Stimulated activated CD8-positive, alpha-beta memory T cell treated with anti-CD3 and anti-CD28 coated beads, Interleukin-12 subunit alpha, Interleukin-12 subunit beta, amount 100 ng/mL, for 1 hour (primary cell): ENCODE measurements around the gene TMEM106C.
"Not testable (repeated sequence)": the region's sequence is repeated elsewhere in the genome, so short reads cannot be mapped to it uniquely, and the experiment has no call there.

Experiments used
- DNase-seq: peaks from one replicate; pipeline ENCODE4 v3.0.0-alpha.2; 2020; ENCODE audit warnings: low read depth

The TMEM106C gene

DNA sequence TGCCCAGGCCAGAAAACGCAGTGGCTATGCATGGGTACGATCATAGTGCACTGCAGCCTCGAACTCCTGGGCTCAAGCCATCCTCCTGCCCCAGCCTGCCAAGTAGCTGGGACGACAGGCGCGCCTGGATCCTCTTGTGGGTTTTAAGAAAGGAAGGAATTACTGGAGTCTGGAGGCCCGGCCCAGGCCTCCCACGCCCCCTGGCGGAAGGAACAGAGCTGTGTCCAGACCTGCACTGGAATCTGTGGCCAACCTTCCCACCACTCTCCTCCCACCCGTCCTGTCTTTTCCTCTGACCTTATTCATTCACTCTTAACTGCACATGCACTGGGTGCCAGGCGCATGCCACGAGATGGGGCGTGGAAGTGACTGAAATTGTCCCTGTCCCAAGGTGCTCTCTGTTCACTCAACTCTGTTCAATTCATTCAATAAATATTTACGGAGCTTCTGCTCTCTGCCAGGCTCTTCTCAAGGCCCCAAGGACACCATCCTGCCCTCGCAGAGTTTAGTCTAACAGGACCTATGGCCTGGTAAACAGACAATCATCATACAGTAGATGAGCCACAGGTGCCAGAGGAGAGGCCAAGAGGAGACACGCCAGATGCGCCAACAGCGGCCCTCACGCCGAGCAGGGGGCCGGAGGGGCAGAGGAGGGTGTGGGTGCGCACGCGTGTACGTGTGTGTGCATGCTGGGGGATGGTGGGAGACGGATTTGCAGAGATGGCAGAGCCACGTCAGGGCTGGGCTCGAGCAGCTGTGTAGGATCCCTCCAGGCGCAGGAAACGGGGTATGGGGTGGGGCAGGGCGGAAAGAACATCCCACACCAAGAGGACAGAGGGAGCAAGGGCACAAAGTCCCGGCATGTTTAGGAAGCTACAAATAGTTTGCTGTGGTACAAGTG, 13.7 kb upstream of the TMEM106C start:
- no peak for DNase-seq

DNA sequence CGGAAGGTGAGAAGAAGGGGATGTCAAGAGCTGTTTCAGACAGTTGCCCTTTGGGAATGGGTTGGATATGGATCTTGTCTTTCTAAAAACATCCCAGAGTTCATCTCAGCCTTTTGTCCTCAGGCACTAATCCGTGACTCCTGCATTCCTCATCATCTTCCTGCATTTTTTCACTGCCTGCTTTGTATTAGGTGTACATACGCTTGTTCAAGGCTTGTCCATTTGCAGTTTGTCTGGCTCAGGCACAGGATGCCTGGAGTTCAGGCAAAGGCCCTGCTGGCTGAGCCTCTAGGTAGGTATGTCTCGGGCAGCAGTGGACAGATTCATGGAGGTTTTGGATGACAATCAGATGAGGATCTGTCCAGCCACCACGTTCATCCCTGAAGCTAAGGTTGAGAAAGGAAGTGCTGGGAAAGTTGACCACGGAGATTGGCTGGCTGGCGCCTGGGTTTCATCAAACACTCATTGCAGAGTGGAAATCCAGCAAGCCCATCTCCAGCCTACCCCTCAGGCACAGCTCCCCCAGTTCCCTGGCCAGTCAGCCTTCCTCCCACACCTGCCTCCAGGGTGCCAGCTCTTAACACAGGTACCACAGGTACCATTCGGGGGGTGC, 12.4 kb upstream of the TMEM106C start:
- DNase-seq = no peak

DNA sequence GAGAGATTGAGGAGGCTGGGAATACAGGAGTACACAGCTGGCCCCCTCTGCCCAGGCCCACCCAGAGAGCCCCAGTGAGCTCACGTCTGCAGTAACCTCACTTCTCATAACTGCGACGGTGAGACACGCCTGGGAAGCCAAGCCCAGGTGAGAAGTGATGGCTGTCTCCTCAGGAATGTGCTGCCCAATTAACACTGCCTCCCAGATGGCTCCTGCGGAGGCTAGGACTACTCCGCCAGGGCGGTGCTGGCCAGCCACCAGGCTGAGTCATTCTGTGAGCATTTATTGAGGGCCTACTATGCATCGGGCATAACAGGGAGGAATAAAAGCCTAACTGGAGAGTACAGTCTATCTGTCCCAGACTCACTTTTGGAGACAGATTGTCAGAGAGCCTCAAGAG, 9.3 kb upstream of the TMEM106C start:
- no peak for DNase-seq

DNA sequence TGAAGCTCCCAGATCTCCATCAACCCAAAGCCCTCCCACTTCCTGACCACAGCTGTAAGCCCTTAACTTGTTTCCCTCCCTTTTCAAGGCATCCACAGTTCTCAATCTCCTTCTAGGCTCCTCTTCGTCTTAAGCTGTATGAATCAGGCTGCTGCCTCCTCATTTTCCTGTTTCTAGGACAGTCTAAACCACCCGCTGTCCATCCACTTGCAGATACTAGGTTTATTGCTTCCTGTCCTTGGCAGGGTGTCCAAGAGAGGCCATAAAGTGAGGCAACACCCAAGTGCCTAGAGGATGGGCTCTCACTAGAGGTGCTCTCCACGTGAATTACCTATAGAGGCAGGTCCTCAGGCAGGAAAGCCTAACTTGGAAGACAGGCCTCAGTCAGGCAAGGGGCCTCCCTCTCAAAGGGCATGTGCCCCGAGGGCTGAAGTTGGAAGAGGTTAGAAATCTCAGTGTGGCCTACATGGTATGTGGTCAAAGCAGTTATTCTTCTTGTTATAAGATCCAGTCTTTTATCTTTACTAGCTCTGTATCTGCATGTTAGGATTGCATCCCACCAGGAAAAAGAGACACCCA, 8.8 kb upstream of the TMEM106C start:
- no peak for DNase-seq

DNA sequence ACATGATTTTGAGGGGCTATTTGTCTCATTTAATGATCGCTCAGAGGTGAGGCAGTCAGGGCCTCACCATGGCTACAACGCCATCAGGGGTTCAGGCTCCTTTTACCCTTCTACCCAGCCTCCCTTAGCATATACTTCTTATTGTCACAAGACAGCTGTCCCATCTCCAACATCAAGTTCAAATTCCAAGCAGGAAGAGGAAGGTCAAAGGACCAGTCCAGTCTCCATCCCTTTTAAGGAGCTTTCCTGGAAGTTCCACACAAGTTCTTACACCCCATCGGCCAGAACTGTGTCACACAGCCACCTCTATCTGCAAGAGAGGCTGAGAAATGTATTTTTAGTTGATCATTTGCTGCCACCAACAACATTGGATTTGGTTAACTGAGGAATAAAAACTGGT, 8.3 kb upstream of the TMEM106C start:
- no peak for DNase-seq

DNA sequence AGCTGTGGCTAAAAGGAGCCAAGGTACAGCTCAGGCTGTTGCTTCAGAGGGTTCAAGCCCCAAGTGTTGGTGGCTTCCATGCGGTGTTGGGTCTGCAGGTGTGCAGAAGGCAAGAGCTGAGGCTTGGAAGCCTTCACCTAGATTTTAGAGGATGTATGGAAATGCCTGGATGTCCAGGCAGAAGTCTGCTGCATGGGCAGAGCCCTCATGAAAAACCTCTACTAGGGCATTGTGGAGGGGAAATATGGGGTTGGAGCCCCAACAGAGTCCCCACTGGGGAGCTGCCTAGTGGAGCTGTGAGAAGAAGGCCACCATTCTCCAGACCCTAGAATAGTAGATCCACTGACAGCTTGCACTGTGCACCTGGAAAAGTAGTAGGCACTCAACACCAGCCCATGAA, 5.7 kb upstream of the TMEM106C start:
- DNase-seq = not testable (repeated sequence)

DNA sequence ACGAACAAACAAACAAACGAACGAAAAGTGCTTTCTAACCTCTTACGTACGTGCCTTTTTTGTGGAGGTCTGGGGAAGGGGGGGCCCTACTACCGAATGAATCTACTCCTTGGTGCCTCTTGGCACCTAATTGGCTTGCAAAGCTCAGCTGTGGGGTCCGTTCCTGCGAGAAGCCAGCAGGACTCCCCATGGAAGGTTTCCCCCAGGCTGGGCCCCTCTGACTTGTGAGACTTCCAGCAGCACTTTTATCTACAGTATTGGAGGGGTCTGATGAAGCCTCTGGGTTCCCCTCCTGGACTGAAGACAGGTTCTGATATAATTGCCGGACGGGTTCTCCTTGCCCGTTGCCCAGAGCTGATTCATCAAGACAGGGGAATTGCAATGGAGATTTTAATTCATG, 1.2 kb upstream of the TMEM106C start:
- no peak for DNase-seq

DNA sequence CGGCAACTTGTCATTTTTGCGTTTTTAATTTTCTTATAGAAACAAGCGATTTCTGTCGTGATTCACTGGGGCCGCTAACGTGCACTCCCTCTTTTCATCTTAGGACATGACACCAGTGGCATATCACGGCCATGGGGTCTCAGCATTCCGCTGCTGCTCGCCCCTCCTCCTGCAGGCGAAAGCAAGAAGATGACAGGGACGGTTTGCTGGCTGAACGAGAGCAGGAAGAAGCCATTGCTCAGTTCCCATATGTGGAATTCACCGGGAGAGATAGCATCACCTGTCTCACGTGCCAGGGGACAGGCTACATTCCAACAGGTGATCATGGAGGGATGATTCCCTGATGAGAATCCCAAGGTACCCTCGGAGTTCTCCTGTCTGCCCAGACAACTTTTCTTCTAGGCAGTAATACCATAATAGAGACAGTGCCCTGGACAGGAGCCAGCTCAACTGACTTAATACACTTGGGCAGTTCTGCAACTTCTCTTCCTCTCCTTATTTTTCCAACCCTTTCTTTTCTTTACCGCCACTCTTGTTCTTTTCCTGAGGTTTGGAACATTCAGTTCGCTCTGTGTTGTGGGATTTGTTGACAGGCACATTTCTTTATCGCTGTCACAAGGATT, 821 bp downstream of the TMEM106C start:
- no peak for DNase-seq

DNA sequence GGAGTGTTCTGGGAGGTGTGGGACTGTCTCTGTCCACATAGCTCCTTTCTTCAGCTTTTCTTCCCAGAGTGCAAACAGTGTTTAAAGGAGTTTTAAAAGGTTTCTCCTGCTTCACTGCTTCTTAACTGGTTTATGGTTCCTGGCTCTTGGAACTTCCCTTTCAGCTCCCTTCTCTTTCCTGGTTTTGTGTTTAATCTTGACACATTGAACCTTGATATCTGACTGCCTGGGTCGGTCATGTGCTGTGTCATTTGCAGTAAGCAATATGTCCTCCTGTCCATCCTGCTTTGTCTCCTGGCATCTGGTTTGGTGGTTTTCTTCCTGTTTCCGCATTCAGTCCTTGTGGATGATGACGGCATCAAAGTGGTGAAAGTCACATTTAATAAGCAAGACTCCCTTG, 2.2 kb downstream of the TMEM106C start:
- no peak for DNase-seq

DNA sequence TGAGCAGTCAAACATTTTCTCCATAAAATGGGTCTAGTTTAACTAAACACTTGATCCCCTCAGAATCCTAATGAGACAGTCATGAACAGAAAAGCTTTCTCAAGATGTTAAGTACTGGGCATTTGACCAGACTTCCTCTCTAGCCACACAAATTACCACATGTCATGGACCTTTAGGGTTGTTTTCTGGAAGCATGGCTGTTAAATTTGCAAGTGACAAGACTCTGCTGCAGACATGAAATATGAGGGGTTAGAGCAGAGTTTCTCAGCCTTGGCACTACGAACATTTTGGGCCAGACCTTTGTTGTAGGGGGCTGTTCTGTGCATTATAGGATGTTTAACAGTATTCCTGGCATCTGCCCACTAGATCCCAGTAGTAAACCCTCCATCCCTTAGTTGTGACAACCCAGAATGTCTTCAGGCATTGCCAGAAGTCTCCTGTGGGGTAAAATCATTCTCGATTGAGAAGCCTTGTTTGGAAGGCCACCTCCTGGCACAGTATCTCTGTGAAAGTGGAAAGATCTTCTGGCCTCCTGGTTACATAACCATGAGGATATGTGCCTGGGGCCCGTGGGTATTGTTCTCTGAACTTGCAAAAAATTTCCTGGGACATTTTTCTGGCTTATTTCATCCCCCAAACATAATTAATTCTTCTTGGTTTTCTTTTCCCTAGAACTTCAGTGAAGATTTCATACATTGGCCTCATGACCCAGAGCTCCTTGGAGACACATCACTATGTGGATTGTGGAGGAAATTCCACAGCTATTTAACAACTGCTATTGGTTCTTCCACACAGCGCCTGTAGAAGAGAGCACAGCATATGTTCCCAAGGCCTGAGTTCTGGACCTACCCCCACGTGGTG, 4.3 kb downstream of the TMEM106C start:
- DNase-seq = no peak

DNA sequence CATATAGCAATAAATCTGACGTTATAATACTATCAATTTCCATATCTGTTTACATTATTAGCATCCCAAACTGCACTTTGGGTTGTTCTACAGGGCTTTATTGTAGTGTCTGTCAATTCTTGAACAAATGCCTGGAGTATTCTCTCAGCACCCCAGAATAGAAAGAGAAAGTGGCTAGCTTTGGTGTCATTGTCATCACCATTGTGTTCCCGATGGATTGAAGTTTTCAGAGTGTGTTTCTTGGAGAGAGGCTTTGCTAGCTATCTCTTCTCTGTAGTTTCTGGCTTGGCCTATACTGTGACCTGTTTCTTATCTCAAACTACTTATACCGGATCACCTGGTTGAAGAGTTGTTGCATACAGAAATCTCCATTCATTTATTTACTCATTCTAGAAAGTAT, 6.4 kb downstream of the TMEM106C start:
- DNase-seq = no peak

DNA sequence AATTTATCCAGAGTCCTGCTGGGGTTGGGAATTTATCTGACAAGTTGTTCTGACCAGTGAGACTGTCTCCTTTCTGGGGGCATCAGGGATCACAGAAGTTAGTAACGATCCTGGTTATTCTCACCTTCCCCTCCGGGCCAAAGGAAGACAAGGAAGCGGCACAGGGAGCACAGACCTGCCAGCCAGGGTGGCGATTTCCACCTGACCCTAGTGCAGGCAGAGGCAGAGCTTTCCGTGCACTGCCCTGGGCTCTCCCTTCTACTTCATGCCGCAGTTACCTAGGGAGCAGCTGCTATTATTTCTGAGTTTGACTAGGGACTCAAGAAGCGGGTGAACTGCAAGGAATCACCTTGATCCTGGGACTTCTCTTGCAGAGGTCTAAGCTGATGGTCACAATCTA, 7.4 kb downstream of the TMEM106C start:
- DNase-seq = no peak

DNA sequence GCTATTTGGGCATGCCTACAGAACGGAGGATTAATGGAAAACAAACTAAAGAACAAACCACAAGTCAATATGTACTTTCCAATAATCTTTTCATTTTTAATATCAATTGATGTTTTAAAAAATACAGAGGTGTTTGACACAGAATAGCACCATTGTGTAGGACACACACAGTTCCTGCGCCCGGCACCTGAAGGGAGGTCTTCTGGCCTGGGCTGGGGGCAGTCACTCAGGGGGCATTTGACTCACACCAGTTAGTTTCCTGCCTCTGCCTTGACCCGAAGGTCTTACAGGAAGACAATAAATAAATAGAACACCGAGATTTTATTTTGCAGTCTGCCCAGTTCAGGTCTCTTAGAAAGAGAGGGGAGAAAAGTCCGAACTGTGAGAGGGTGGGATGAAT, 9.5 kb downstream of the TMEM106C start:
- no peak for DNase-seq

DNA sequence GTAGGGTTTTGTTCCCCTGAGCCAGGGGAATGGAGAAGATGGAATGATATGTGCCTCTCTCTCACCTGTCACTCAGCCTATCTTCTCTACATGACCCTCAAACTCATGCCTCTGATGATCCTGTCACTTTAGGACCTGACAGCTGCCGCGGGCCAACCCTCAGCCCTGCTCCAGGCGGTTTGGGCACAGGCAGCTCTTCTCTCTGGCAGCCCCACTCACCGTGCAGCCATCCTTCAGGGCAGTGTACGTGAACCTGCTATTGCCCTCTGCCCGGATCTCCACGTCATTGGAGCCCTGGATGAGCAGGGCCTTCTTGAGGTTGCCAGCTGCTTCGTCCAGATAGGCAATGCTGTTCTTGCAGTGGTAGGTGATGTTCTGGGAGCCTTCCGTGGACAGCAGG, 10.5 kb downstream of the TMEM106C start:
- DNase-seq = no peak

DNA sequence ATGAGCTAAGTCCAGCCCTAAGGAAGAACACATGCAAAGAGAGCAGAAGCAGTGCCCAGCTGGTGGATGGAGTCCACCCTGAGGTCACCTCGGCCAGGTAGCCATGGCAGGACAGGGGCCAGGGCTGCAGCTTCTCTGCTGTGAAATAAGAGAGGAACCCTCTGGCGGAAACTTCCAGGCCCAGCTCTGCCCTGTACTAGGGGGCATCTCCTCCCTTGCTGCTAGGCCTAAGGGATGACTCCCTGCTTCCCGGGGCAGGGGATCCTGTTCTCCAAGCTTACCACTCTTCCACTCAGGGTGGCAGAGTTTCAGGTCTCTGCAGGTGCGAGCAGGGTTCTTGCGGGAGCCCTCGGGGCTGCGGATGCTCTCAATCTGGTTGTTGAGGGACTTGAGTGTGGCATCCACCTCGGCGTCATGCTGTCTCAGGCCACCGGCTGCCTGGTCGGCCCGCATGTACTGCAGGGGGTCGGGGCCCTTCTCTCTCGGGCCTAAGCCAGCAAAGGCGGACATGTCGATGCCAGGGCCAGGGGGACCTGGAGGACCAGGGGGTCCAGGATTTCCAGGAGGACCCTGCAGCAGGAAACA, 11.7 kb downstream of the TMEM106C start:
- DNase-seq = no peak

DNA sequence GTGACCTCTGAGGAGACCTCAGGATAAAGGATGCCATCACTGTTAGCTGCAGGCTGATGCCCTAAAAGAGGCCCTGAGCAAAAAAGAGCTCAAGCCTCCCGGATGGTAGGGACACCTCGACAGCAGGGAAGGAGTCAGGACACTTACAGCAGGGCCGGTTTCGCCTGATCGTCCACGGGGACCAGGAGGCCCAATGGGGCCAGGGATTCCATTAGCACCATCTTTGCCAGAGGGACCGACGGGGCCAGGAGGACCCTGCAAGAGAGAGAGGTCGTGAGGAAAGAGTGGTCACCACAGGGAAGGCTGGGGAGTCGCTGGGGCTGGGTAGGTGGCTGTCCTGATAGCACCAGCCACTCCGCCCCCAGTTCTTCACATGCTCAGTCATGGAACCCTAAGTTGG, 12.4 kb downstream of the TMEM106C start:
- no peak for DNase-seq

DNA sequence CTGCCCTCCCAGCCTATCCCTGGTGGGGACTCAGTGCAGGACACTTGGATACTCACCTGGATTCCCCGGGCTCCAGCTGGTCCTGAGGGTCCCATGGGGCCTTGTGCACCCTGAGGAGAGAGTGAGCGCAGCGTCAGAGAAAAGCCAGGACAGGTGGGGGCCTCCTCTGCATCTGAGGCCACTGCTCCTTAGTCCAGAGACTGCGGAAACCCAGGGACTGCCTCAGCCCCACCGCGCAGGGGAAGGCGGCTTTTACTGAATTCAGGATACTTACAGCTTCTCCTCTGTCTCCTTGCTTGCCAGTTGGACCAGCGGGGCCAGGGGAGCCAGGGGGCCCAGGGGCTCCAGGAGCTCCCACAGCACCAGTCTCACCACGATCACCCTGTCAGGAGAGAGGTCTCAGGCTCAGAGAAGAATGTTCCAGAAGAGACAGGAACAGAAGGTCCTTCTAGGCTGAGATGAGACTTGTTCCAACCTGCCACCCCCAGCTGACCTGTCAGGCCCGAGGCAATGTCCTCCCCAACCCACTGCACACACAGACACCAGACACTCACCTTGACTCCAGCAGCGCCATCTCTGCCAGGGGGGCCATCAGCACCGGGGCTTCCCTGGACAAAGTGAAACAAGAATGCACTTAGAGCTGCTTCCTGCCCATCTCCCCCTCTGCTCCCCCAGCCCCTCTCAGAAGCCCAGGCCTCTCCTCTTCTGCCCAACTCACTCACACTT, 13.8 kb downstream of the TMEM106C start:
- no peak for DNase-seq

DNA sequence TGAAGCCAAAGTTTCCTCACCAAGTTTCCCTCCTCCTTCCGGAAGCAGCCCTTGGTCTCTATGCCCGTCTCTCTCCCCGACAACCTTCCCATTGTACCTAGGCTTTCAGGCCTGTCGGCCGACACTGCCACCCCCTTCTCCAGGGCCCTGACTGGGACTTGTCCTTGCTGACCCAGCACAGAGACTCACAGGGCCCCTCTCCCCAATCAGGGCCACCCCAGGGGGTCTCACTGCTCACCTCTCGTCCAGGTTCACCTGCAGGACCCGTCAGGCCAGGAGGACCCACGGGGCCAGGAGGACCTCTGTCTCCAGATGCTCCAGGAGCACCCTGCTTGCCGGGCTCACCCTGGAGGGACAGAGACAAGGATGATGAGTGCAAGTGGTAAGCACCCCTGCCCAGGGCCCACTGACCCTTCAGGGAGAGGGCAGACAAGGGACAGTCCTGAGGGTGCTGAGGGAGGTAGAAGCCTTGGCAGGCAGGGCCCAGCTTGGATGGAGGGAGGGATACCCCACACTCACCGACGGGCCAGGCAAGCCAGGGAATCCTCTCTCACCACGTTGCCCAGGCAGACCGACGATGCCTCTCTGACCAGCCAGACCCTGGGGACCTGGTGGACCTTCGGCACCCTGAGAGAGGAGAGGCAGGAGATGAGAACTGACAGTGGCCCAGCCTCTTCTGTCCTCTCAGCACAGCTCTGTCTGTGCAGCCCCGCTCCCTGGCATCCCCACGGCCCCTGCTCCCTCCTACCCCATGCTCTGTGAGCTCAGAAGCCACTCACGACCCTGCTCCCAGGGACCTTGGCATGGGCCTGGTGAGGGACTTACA, 14.6 kb downstream of the TMEM106C start:
- DNase-seq = no peak

DNA sequence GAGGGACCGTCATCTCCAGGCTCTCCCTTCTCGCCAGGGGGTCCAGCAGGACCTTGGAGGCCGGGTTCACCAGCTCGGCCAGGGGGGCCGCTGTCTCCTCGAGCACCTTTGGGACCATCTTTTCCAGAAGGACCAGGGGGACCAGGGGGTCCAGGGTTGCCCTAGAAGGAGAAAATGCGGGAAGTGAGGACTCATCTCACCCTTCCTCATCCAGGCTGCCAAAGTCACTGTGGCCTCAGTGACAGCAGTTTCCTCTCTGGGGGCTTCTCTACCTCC, 15.1 kb downstream of the TMEM106C start:
- DNase-seq = no peak

DNA sequence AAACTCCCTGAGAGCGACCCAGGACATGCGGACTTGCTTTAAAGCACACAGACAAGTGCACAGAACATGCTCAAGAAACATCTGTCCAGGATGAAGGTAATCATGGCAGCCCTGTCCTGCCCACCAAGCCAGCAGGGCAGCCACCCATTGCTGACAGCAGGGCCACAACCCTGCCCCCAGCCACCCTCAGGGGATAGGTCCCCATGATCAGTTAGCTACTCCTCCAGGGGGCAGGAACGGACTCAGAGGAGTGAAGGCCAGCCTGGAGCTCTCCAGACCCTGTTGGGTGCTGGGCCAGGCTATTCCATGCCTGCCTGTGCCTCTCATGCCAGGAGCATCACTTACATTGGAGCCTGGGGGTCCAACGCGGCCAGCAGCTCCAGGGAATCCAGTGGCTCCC, 15.8 kb downstream of the TMEM106C start:
- DNase-seq = no peak
